IPS-20b (cell line): Measurements from ENCODE around the gene PPP1R8.

Source experiments
- H3K27ac ChIP-seq: one replicate; pipeline ENCODE4 v1.5.1; 2013; ENCODE audit warnings: low read length
- H3K27me3 ChIP-seq: 2 replicates; pipeline ENCODE4 v1.6.1; 2013; ENCODE audit warnings: mild to moderate bottlenecking, low read length, inconsistent platforms; ENCODE audit not compliant: insufficient read depth
- H3K36me3 ChIP-seq: 2 replicates; pipeline ENCODE4 v1.6.1; 2013; ENCODE audit warnings: low read depth, mild to moderate bottlenecking, inconsistent platforms, low read length, moderate library complexity; ENCODE audit not compliant: insufficient read depth
- H3K4me1 ChIP-seq: 2 replicates; pipeline ENCODE4 v1.6.1; 2013; ENCODE audit warnings: mild to moderate bottlenecking, control low read depth, inconsistent platforms, low read length, moderate library complexity; ENCODE audit not compliant: insufficient read depth
- H3K4me3 ChIP-seq: 2 replicates; pipeline ENCODE4 v1.5.1; 2013; ENCODE audit warnings: mild to moderate bottlenecking, low read length, inconsistent platforms
- H3K9ac ChIP-seq: 2 replicates; pipeline ENCODE4 v1.6.1; 2013; ENCODE audit warnings: low read depth, mild to moderate bottlenecking, inconsistent platforms, low read length, moderate library complexity
- H3K9me3 ChIP-seq: 2 replicates; pipeline ENCODE4 v1.6.1; 2013; ENCODE audit warnings: mild to moderate bottlenecking, low read depth, low read length, inconsistent platforms; ENCODE audit not compliant: insufficient read depth

PPP1R8 gene

GRCh38 chr1:27877115-27877416 is 46.5 kb downstream of the PPP1R8 start:
- no peaks in the 10 kb centered on the region for H3K36me3 ChIP-seq
- H3K27ac ChIP-seq: no peak overlapping the region
- no peaks in the 10 kb centered on the region for H3K9me3 ChIP-seq
- no peak overlapping the region for H3K4me3 ChIP-seq
- H3K4me1 ChIP-seq: no peaks in the 10 kb centered on the region
- no peak overlapping the region for H3K9ac ChIP-seq
- peaks cover 12% of the 10 kb centered on the region for H3K27me3 ChIP-seq

GRCh38 chr1:27878039-27878438 is 47.5 kb downstream of the PPP1R8 start:
- no peak overlapping the region for H3K4me3 ChIP-seq
- peaks cover 7% of the 10 kb centered on the region for H3K27me3 ChIP-seq
- H3K27ac ChIP-seq: no peak overlapping the region
- no peak overlapping the region for H3K9ac ChIP-seq
- H3K4me1 ChIP-seq: no peaks in the 10 kb centered on the region
- no peaks in the 10 kb centered on the region for H3K9me3 ChIP-seq
- H3K36me3 ChIP-seq: peaks cover 7% of the 10 kb centered on the region; the same call in 1 of the 2 replicates

GRCh38 chr1:27878787-27879335 is 48.3 kb downstream of the PPP1R8 start:
- Histone ChIP-seq H3K27me3 (no peaks in the 10 kb centered on the region), H3K9ac (no peak overlapping the region), H3K4me3 (no peak overlapping the region), H3K27ac (no peak overlapping the region), H3K4me1 (no peaks in the 10 kb centered on the region), H3K9me3 (no peaks in the 10 kb centered on the region), H3K36me3 (peaks cover 10% of the 10 kb centered on the region; the same call in 1 of the 2 replicates)

- H3K36me3 ChIP-seq: peaks cover 15% of the 10 kb centered on the region; the same call in 1 of the 2 replicates
- H3K27ac ChIP-seq: no peak overlapping the region
- no peak overlapping the region for H3K4me3 ChIP-seq
- H3K9me3 ChIP-seq: no peaks in the 10 kb centered on the region
- H3K4me1 ChIP-seq: no peaks in the 10 kb centered on the region
- H3K9ac ChIP-seq: no peak overlapping the region
- H3K27me3 ChIP-seq: no peaks in the 10 kb centered on the region
Observed at GRCh38 chr1:27879374-27880082, 48.9 kb downstream of the PPP1R8 start.

- H3K9ac ChIP-seq: no peak overlapping the region
- H3K4me3 ChIP-seq: no peak overlapping the region
- no peaks in the 10 kb centered on the region for H3K4me1 ChIP-seq
- no peak overlapping the region for H3K27ac ChIP-seq
- H3K9me3 ChIP-seq: no peaks in the 10 kb centered on the region
- peaks cover 33% of the 10 kb centered on the region for H3K36me3 ChIP-seq
- H3K27me3 ChIP-seq: no peaks in the 10 kb centered on the region
Observed at GRCh38 chr1:27882543-27882903, 51.9 kb downstream of the PPP1R8 start.

GRCh38 chr1:27883536-27883935 is 53.0 kb downstream of the PPP1R8 start:
- no peaks in the 10 kb centered on the region for H3K4me1 ChIP-seq
- no peak overlapping the region for H3K4me3 ChIP-seq
- no peaks in the 10 kb centered on the region for H3K27me3 ChIP-seq
- H3K27ac ChIP-seq: no peak overlapping the region
- peaks cover 33% of the 10 kb centered on the region for H3K36me3 ChIP-seq
- no peaks in the 10 kb centered on the region for H3K9me3 ChIP-seq
- H3K9ac ChIP-seq: no peak overlapping the region

GRCh38 chr1:27884006-27884954 is 53.7 kb downstream of the PPP1R8 start:
- no peaks in the 10 kb centered on the region for H3K9me3 ChIP-seq
- no peaks in the 10 kb centered on the region for H3K27me3 ChIP-seq
- no peak overlapping the region for H3K4me3 ChIP-seq
- H3K27ac ChIP-seq: no peak overlapping the region
- no peak overlapping the region for H3K9ac ChIP-seq
- no peaks in the 10 kb centered on the region for H3K4me1 ChIP-seq
- peaks cover 39% of the 10 kb centered on the region for H3K36me3 ChIP-seq

- H3K36me3 ChIP-seq: peaks cover 46% of the 10 kb centered on the region
- no peak overlapping the region for H3K4me3 ChIP-seq
- no peaks in the 10 kb centered on the region for H3K4me1 ChIP-seq
- no peak overlapping the region for H3K27ac ChIP-seq
- no peaks in the 10 kb centered on the region for H3K27me3 ChIP-seq
- H3K9ac ChIP-seq: no peak overlapping the region
- H3K9me3 ChIP-seq: no peaks in the 10 kb centered on the region
Observed at GRCh38 chr1:27885114-27885528, 54.5 kb downstream of the PPP1R8 start.

GRCh38 chr1:27885621-27886352 is 55.2 kb downstream of the PPP1R8 start:
- H3K4me1 ChIP-seq: no peaks in the 10 kb centered on the region
- H3K27me3 ChIP-seq: no peaks in the 10 kb centered on the region
- H3K36me3 ChIP-seq: peaks cover 49% of the 10 kb centered on the region
- no peak overlapping the region for H3K9ac ChIP-seq
- H3K27ac ChIP-seq: no peak overlapping the region
- no peak overlapping the region for H3K4me3 ChIP-seq
- no peaks in the 10 kb centered on the region for H3K9me3 ChIP-seq

GRCh38 chr1:27886353-27886679 is 55.7 kb downstream of the PPP1R8 start:
- no peaks in the 10 kb centered on the region for H3K27me3 ChIP-seq
- H3K9ac ChIP-seq: no peak overlapping the region
- peaks cover 55% of the 10 kb centered on the region for H3K36me3 ChIP-seq
- no peak overlapping the region for H3K27ac ChIP-seq
- H3K9me3 ChIP-seq: no peaks in the 10 kb centered on the region
- H3K4me3 ChIP-seq: no peak overlapping the region
- H3K4me1 ChIP-seq: no peaks in the 10 kb centered on the region

GRCh38 chr1:27886744-27887143 is 56.2 kb downstream of the PPP1R8 start:
- Histone ChIP-seq H3K36me3 (peaks cover 59% of the 10 kb centered on the region), H3K27ac (no peak overlapping the region), H3K4me1 (no peaks in the 10 kb centered on the region), H3K9ac (no peak overlapping the region), H3K27me3 (no peaks in the 10 kb centered on the region), H3K4me3 (no peak overlapping the region), H3K9me3 (no peaks in the 10 kb centered on the region)
